A549 (cell line): ENCODE measurements around the gene XPO6. TPM values are rescaled to one million over a fixed set of nuclear protein-coding genes. Genes with fewer than 3 reads are reported as not detected.

Experiments
- ATAC-seq, 2 experiments: fragments of 200-7000 bp in 1 of 2; fragments of >200 bp in 1 of 2; cut with Nextera tagmentation in 1 of 2; cut with Tn5 transposase in 1 of 2; 3 replicates each; pipeline versions ENCODE4 v1.8.0 to v1.9.1; 2018 to 2020; ENCODE audit warnings: mild to moderate bottlenecking in 1 of 2, moderate library complexity in 1 of 2
- CTCF ChIA-PET: fragments of 300-600 bp; sonication (Branson Sonifier 250); formaldehyde crosslinking; extraction: SDS; loops from one replicate; lab custom pipeline; 2021; ENCODE audit warnings: antibody characterized with exemption, inconsistent platforms; lab: Yijun Ruan, JAX
- POLR2A ChIA-PET: fragments of 350-600 bp; formaldehyde crosslinking; extraction: SDS; loops from one replicate; lab custom pipeline; 2021; ENCODE audit warnings: antibody characterized with exemption, inconsistent platforms; lab: Yijun Ruan, JAX
- DNase-seq, 2 experiments: peaks; one replicate each; pipeline versions ENCODE4 v3.0.0 to v3.0.0-alpha.2; 2011 to 2016; ENCODE audit warnings: low read depth in 1 of 2, low spot score in 1 of 2
- FAIRE-seq: peaks from 2 replicates; lab custom pipeline; 2011; peaks lifted over from hg19 to GRCh38; lab: Jason Lieb, UNC
- H3K27ac ChIP-seq, 2 experiments: fragments of >200 bp; sonication (Bioruptor Twin); formaldehyde crosslinking; 3 replicates each; pipeline ENCODE4 v1.5.1; 2016 to 2017
- H3K4me1 ChIP-seq: fragments of >200 bp; sonication (Bioruptor Twin); formaldehyde crosslinking; 3 replicates; pipeline ENCODE4 v1.6.1; 2016
- H3K4me2 ChIP-seq: fragments of >200 bp; sonication (Bioruptor Twin); formaldehyde crosslinking; 3 replicates; pipeline ENCODE4 v1.6.1; 2016
- H3K4me3 ChIP-seq: fragments of >200 bp; sonication (Bioruptor Twin); formaldehyde crosslinking; 3 replicates; pipeline ENCODE4 v1.5.1; 2016
- H3K9me3 ChIP-seq: fragments of >200 bp; sonication (Bioruptor Twin); formaldehyde crosslinking; 3 replicates; pipeline ENCODE4 v1.6.1; 2016
- ATOH8 ChIP-seq: fragments of 250-450 bp; sonication (Bioruptor Pico); IDR thresholded peaks from 2 replicates; pipeline ENCODE4 v1.5.0; 2020; ENCODE audit warnings: low read depth, mild to moderate bottlenecking, moderate library complexity
- BHLHE40 ChIP-seq: IDR thresholded peaks from 2 replicates; pipeline ENCODE4 v1.6.1; 2012; ENCODE audit warnings: low read depth, low read length, inconsistent platforms
- CBX8 ChIP-seq: fragments of 200-600 bp; sonication (generic); IDR thresholded peaks from 2 replicates; pipeline ENCODE4 v1.6.1; 2016
- CEBPB ChIP-seq, 2 experiments: fragments of >200 bp in 1 of 2; sonication (Bioruptor Twin) in 1 of 2; formaldehyde crosslinking in 1 of 2; IDR thresholded peaks; 2 replicates each; pipeline ENCODE4 v1.6.1; 2012 to 2016
- CHD4 ChIP-seq: fragments of 200-600 bp; sonication (generic); IDR thresholded peaks from 2 replicates; pipeline ENCODE4 v1.6.1; 2016; ENCODE audit warnings: antibody characterized with exemption, mild to moderate bottlenecking, borderline replicate concordance
- EP300 ChIP-seq, 2 experiments: fragments of >200 bp; sonication (Bioruptor Twin); formaldehyde crosslinking; IDR thresholded peaks; 2 replicates in 1 of 2; 3 replicates in 1 of 2; pipeline ENCODE4 v1.6.1; 2016 to 2017
- ESRRA ChIP-seq: fragments of 150-350 bp; IDR thresholded peaks from 2 replicates; pipeline ENCODE4 v1.6.1; 2014; ENCODE audit warnings: mild to moderate bottlenecking, low read length, borderline replicate concordance
- FOSL2 ChIP-seq, 2 experiments: fragments of 450-650 bp in 1 of 2; fragments of >200 bp in 1 of 2; sonication (Bioruptor Twin) in 1 of 2; formaldehyde crosslinking; IDR thresholded peaks; 2 replicates each; pipeline versions ENCODE4 v1.5.0 to v1.6.1; 2016 to 2020; ENCODE audit warnings: mild to moderate bottlenecking in 1 of 2, moderate library complexity in 1 of 2
- FOXS1 ChIP-seq: fragments of 250-450 bp; sonication (Bioruptor Pico); IDR thresholded peaks from 2 replicates; pipeline ENCODE4 v1.5.0; 2020; ENCODE audit warnings: mild to moderate bottlenecking, moderate library complexity
- GATA3 ChIP-seq: IDR thresholded peaks from 2 replicates; pipeline ENCODE4 v1.6.1; 2012; ENCODE audit warnings: borderline replicate concordance
- HOXA7 ChIP-seq: fragments of 250-450 bp; sonication (Bioruptor Pico); IDR thresholded peaks from 2 replicates; pipeline ENCODE4 v1.5.0; 2020; ENCODE audit warnings: mild to moderate bottlenecking, moderate library complexity
- JUN ChIP-seq, 2 experiments: fragments of >200 bp; sonication (Bioruptor Twin); formaldehyde crosslinking; IDR thresholded peaks; 2 replicates in 1 of 2; 3 replicates in 1 of 2; pipeline ENCODE4 v1.6.1; 2016 to 2017
- JUNB ChIP-seq: fragments of >200 bp; sonication (Bioruptor Twin); formaldehyde crosslinking; IDR thresholded peaks from 2 replicates; pipeline ENCODE4 v1.6.1; 2016
- KDM5A ChIP-seq: fragments of 200-600 bp; sonication (generic); IDR thresholded peaks from 2 replicates; pipeline ENCODE4 v1.6.1; 2016; ENCODE audit warnings: antibody characterized with exemption, mild to moderate bottlenecking
- MAFK ChIP-seq: fragments of 450-650 bp; IDR thresholded peaks from 2 replicates; pipeline ENCODE4 v1.6.1; 2014; ENCODE audit not compliant: partially characterized antibody
- MAZ ChIP-seq: fragments of 150-350 bp; IDR thresholded peaks from 2 replicates; pipeline ENCODE4 v1.6.1; 2014; ENCODE audit warnings: antibody characterized with exemption, low read depth, low read length, borderline replicate concordance
- NFE2L2 ChIP-seq: fragments of 150-350 bp; conservative IDR thresholded peaks from 2 replicates; pipeline ENCODE4 v1.6.1; 2014; ENCODE audit warnings: low read length
- PHF8 ChIP-seq: fragments of 200-600 bp; sonication (generic); IDR thresholded peaks from 2 replicates; pipeline ENCODE4 v1.6.1; 2016; ENCODE audit warnings: low read depth, mild to moderate bottlenecking, antibody characterized with exemption, moderate library complexity, borderline replicate concordance
- POLR2A ChIP-seq: IDR thresholded peaks from 2 replicates; pipeline ENCODE4 v1.6.1; 2012; ENCODE audit warnings: mild to moderate bottlenecking, low read length
- RCOR1 ChIP-seq: fragments of 150-350 bp; IDR thresholded peaks from 2 replicates; pipeline ENCODE4 v1.6.1; 2014; ENCODE audit warnings: antibody characterized with exemption, low read length, low read depth
- TFCP2L1 ChIP-seq: fragments of 250-450 bp; sonication (Bioruptor Pico); IDR thresholded peaks from 2 replicates; pipeline ENCODE4 v1.5.0; 2021; ENCODE audit warnings: mild to moderate bottlenecking
- TP53 ChIP-seq: fragments of 250-450 bp; sonication (Bioruptor Pico); IDR thresholded peaks from 2 replicates; pipeline ENCODE4 v1.5.0; 2021; ENCODE audit warnings: mild to moderate bottlenecking, moderate library complexity
- ZFP36 ChIP-seq: fragments of 450-650 bp; IDR thresholded peaks from 2 replicates; pipeline ENCODE4 v1.6.1; 2014; ENCODE audit warnings: borderline replicate concordance; ENCODE audit not compliant: partially characterized antibody
- ZSCAN20 ChIP-seq: fragments of 250-450 bp; sonication (Bioruptor Pico); IDR thresholded peaks from 2 replicates; pipeline ENCODE4 v1.8.0; 2022; ENCODE audit warnings: mild to moderate bottlenecking, moderate library complexity
- WGBS: methylation state at CpG from one replicate; pipeline ENCODE4 v1.1.6; 2017; ENCODE audit errors: missing lambda C conversion rate; 5-methylcytosine and 5-hydroxymethylcytosine counted together
- polyA plus RNA-seq, 4 experiments: library from polyadenylated mRNA; depleted of rRNA in 3 of 4; stranded (reverse); fragments of >200 nt; fragmentation: RNase III in 1 of 4; extraction: RNeasy Plus Mini Kit Qiagen cat#74134 plus additional on column Dnase treatment in 1 of 4; gene quantifications; 2 replicates in 3 of 4; 3 replicates in 1 of 4; pipeline ENCODE4 v1.2.3, GENCODE V29; 2011 to 2017
- TF ChIP-seq, protein P1 (sequence below): fragments of >200 bp; sonication (Bioruptor Twin); formaldehyde crosslinking; IDR thresholded peaks from 3 replicates; pipeline ENCODE4 v1.5.1; 2016
- TF ChIP-seq, protein P2 (sequence below): fragments of >200 bp; sonication (Bioruptor Twin); formaldehyde crosslinking; IDR thresholded peaks from 2 replicates; pipeline ENCODE4 v1.6.1; 2016
- TF ChIP-seq, protein P3 (sequence below): fragments of 450-650 bp; IDR thresholded peaks from 2 replicates; pipeline ENCODE4 v1.6.1; 2014; ENCODE audit warnings: antibody characterized with exemption
- TF ChIP-seq, protein P4 (sequence below): fragments of 200-600 bp; sonication (generic); IDR thresholded peaks from 2 replicates; pipeline ENCODE4 v1.6.1; 2016; ENCODE audit warnings: antibody characterized with exemption, mild to moderate bottlenecking, moderate library complexity

XPO6 gene
- polyA plus RNA-seq, 2 of the 4 experiments (the other 2 are of a cell fraction) = 63.0 to 108 TPM

DNA sequence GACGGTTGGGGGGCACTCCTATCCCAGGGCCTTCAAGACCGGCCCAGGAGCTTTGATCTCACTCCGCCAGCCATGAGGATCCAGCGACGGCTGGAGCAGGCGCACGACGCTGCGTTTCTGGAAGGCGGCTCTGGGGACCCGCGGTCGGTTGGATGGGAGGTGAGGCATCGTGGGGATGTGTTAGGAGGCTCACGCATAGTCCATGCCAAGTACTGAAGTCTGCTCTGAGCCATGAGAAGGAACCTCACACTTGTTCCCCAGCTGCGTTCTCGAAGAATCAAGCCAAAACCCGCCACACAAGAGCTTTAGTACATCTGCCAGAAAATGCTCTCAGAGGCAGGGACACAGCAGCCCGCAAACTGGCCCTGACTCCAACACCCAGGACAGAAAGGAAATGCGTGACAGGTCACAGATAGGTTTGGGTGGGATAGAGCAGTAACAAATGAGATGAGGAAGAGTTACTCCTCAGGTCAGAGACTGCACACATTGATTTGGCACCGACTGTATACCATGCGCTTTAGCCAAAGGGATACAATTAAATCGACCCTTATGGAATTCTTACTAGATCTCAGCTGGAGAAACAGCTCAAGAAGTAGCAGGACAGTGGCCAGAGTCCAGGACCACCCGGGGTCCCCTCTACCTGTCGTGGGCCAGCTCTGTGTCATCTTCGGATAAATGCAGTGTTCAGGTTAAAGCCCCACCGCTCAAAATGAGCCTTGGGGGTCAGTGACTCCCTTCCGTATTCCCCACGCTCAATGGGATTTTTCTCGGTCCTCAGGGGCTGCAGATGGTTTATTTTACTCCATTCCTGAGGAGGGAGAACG is 141.6 kb downstream of the XPO6 start (continued):
- TF ChIP-seq TP53 (CRISPR knock-in tag) (no peak), PHF8 (no peak)

- Histone ChIP-seq H3K9me3 (no peaks in the 10 kb centered on the region), H3K4me2 (no peak overlapping the region), H3K4me1 (no peaks in the 10 kb centered on the region), H3K27ac (no peak overlapping the region), H3K4me3 (no peak overlapping the region)
- CTCF ChIA-PET = interaction anchor here (0.9 to 6.4 kb wide), 7 partner anchors 19 to 429 kb away, joined by 3 to 74 read pairs (median 4); no protein-coding TSS in a partner anchor
- TF ChIP-seq GATA3 = no peak
- TF ChIP-seq FOXS1 (CRISPR knock-in tag) = no peak
- no peak for TF ChIP-seq BHLHE40
- no peak for TF ChIP-seq EP300 (IDR thresholded peaks at IDR 0.05)
- TF ChIP-seq POLR2A = no peak
- no peak for TF ChIP-seq ZFP36
- no peak for TF ChIP-seq ATOH8 (CRISPR knock-in tag)
- TF ChIP-seq JUN (IDR thresholded peaks at IDR 0.05) = no peak
- no peak for TF ChIP-seq TFCP2L1 (CRISPR knock-in tag)
- TF ChIP-seq JUNB = no peak
- TF ChIP-seq CBX8 = no peak
- no peak for TF ChIP-seq FOSL2 (IDR thresholded peaks at IDR 0.05)
- no peak for TF ChIP-seq FOSL2 (CRISPR knock-in tag; IDR thresholded peaks at IDR 0.05)
- TF ChIP-seq ESRRA = no peak
- DNase-seq (no peak), FAIRE-seq (no peak), ATAC-seq (no peak)
- POLR2A ChIA-PET = no interaction called here
- WGBS = 44% methylated on average over 7 of the region's 7 CpGs
Observed at GRCh38 chr16:28068976-28069375, 142.8 kb downstream of the XPO6 start.

- Histone ChIP-seq H3K4me1 (peaks cover 2% of the 10 kb centered on the region; the same call in 1 of the 3 replicates), H3K4me2 (no peak overlapping the region), H3K27ac (no peak overlapping the region), H3K4me3 (no peak overlapping the region), H3K9me3 (no peaks in the 10 kb centered on the region)
- CTCF ChIA-PET = interaction anchor here (6.4 kb wide), 1 partner anchor 95 kb away, joined by 74 read pairs; no protein-coding TSS in a partner anchor
- POLR2A ChIA-PET = no interaction called here
- DNase-seq (no peak), ATAC-seq (no peak), FAIRE-seq (no peak)
- 60% methylated on average over 13 of the region's 14 CpGs for WGBS
- TF ChIP-seq CHD4 (no peak), CEBPB (IDR thresholded peaks at IDR 0.05) (no peak), MAZ (no peak), ZSCAN20 (CRISPR knock-in tag) (no peak), MAFK (no peak), NFE2L2 (no peak), KDM5A (no peak), RCOR1 (no peak), GATA3 (no peak), TFCP2L1 (CRISPR knock-in tag) (no peak), HOXA7 (CRISPR knock-in tag) (no peak)
- TF ChIP-seq, protein P1, sequence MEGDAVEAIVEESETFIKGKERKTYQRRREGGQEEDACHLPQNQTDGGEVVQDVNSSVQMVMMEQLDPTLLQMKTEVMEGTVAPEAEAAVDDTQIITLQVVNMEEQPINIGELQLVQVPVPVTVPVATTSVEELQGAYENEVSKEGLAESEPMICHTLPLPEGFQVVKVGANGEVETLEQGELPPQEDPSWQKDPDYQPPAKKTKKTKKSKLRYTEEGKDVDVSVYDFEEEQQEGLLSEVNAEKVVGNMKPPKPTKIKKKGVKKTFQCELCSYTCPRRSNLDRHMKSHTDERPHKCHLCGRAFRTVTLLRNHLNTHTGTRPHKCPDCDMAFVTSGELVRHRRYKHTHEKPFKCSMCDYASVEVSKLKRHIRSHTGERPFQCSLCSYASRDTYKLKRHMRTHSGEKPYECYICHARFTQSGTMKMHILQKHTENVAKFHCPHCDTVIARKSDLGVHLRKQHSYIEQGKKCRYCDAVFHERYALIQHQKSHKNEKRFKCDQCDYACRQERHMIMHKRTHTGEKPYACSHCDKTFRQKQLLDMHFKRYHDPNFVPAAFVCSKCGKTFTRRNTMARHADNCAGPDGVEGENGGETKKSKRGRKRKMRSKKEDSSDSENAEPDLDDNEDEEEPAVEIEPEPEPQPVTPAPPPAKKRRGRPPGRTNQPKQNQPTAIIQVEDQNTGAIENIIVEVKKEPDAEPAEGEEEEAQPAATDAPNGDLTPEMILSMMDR = no peak
- TF ChIP-seq, protein P2, sequence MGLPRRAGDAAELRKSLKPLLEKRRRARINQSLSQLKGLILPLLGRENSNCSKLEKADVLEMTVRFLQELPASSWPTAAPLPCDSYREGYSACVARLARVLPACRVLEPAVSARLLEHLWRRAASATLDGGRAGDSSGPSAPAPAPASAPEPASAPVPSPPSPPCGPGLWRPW = no peak
- TF ChIP-seq, protein P3, sequence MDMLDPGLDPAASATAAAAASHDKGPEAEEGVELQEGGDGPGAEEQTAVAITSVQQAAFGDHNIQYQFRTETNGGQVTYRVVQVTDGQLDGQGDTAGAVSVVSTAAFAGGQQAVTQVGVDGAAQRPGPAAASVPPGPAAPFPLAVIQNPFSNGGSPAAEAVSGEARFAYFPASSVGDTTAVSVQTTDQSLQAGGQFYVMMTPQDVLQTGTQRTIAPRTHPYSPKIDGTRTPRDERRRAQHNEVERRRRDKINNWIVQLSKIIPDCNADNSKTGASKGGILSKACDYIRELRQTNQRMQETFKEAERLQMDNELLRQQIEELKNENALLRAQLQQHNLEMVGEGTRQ = no peak
- TF ChIP-seq, protein P4, sequence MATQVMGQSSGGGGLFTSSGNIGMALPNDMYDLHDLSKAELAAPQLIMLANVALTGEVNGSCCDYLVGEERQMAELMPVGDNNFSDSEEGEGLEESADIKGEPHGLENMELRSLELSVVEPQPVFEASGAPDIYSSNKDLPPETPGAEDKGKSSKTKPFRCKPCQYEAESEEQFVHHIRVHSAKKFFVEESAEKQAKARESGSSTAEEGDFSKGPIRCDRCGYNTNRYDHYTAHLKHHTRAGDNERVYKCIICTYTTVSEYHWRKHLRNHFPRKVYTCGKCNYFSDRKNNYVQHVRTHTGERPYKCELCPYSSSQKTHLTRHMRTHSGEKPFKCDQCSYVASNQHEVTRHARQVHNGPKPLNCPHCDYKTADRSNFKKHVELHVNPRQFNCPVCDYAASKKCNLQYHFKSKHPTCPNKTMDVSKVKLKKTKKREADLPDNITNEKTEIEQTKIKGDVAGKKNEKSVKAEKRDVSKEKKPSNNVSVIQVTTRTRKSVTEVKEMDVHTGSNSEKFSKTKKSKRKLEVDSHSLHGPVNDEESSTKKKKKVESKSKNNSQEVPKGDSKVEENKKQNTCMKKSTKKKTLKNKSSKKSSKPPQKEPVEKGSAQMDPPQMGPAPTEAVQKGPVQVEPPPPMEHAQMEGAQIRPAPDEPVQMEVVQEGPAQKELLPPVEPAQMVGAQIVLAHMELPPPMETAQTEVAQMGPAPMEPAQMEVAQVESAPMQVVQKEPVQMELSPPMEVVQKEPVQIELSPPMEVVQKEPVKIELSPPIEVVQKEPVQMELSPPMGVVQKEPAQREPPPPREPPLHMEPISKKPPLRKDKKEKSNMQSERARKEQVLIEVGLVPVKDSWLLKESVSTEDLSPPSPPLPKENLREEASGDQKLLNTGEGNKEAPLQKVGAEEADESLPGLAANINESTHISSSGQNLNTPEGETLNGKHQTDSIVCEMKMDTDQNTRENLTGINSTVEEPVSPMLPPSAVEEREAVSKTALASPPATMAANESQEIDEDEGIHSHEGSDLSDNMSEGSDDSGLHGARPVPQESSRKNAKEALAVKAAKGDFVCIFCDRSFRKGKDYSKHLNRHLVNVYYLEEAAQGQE = no peak
Observed at GRCh38 chr16:28067604-28068379, 144.0 kb downstream of the XPO6 start.
